Progenitor cell of endocrine pancreas (in vitro differentiated cells): Measurements from ENCODE around the gene KCNH4. TPM values are rescaled to one million over a fixed set of nuclear protein-coding genes. Genes with fewer than 3 reads are reported as not detected.

ENCODE experiments used
- DNase-seq: peaks from one replicate; pipeline ENCODE4 v3.0.0; 2021; ENCODE audit warnings: low spot score; ENCODE audit not compliant: unreplicated experiment
- H3K27ac Mint-ChIP-seq: 2 replicates; pipeline ENCODE4 v1.8.0; 2021; ENCODE audit warnings: mild to moderate bottlenecking, moderate library complexity, mixed read lengths
- H3K27me3 Mint-ChIP-seq: 2 replicates; pipeline ENCODE4 v1.8.0; 2021; ENCODE audit warnings: mixed read lengths
- H3K36me3 Mint-ChIP-seq: 2 replicates; pipeline ENCODE4 v1.8.0; 2022; ENCODE audit warnings: mixed read lengths; ENCODE audit not compliant: insufficient read depth
- H3K4me1 Mint-ChIP-seq: 2 replicates; pipeline ENCODE4 v1.8.0; 2021; ENCODE audit warnings: low read depth, mixed read lengths
- H3K4me3 Mint-ChIP-seq: 2 replicates; pipeline ENCODE4 v1.8.0; 2021; ENCODE audit warnings: low read depth, mild to moderate bottlenecking, moderate library complexity, mixed read lengths
- H3K9me3 Mint-ChIP-seq: 2 replicates; pipeline ENCODE4 v1.8.0; 2021; ENCODE audit warnings: low read depth, mixed read lengths
- CTCF ChIP-seq: fragments of 200-600 bp; sonication (generic); IDR thresholded peaks from one replicate; pipeline ENCODE4 v1.5.0; 2021; ENCODE audit warnings: antibody characterized with exemption, mild to moderate bottlenecking; ENCODE audit not compliant: unreplicated experiment
- total RNA-seq: library from RNA; stranded (reverse); gene quantifications from 2 replicates; pipeline ENCODE4 v1.2.1, GENCODE V29; 2021

Gene KCNH4
- total RNA-seq, 1 donor from 2014 or later: not detected

GRCh38 chr17:42120161-42120769 is 60.7 kb downstream of the KCNH4 start:
- peaks cover 10% of the 10 kb centered on the region for H3K4me1 Mint-ChIP-seq
- TF ChIP-seq CTCF: no peak
- H3K9me3 Mint-ChIP-seq: no peaks in the 10 kb centered on the region
- DNase-seq: no peak
- H3K36me3 Mint-ChIP-seq: peaks cover 6% of the 10 kb centered on the region
- H3K4me3 Mint-ChIP-seq: peak overlapping the region; percentile 68
- H3K27me3 Mint-ChIP-seq: no peaks in the 10 kb centered on the region
- H3K27ac Mint-ChIP-seq: peak overlapping the region; percentile 62

GRCh38 chr17:42119301-42119700 is 61.6 kb downstream of the KCNH4 start:
- DNase-seq: no peak
- Mint-ChIP-seq H3K4me3 (peak overlapping the region; percentile 14), H3K27me3 (no peaks in the 10 kb centered on the region), H3K4me1 (peaks cover 10% of the 10 kb centered on the region), H3K36me3 (peaks cover 3% of the 10 kb centered on the region), H3K9me3 (no peaks in the 10 kb centered on the region), H3K27ac (no peak overlapping the region)
- no peak for TF ChIP-seq CTCF

- Mint-ChIP-seq H3K4me3 (peak overlapping the region; percentile 40), H3K27ac (no peak overlapping the region), H3K27me3 (no peaks in the 10 kb centered on the region), H3K9me3 (no peaks in the 10 kb centered on the region), H3K4me1 (peaks cover 10% of the 10 kb centered on the region), H3K36me3 (peaks cover 4% of the 10 kb centered on the region)
- DNase-seq: no peak
- peak; percentile 30 for TF ChIP-seq CTCF
Observed at GRCh38 chr17:42118545-42118944, 62.4 kb downstream of the KCNH4 start.

GRCh38 chr17:42118126-42118510 is 62.8 kb downstream of the KCNH4 start:
- DNase-seq: no peak
- Mint-ChIP-seq H3K4me1 (peaks cover 10% of the 10 kb centered on the region), H3K36me3 (peaks cover 4% of the 10 kb centered on the region), H3K4me3 (no peak overlapping the region), H3K9me3 (no peaks in the 10 kb centered on the region), H3K27me3 (no peaks in the 10 kb centered on the region), H3K27ac (no peak overlapping the region)
- no peak for TF ChIP-seq CTCF

- H3K27me3 Mint-ChIP-seq: no peaks in the 10 kb centered on the region
- no peaks in the 10 kb centered on the region for H3K9me3 Mint-ChIP-seq
- no peak overlapping the region for H3K27ac Mint-ChIP-seq
- peaks cover 10% of the 10 kb centered on the region for H3K4me1 Mint-ChIP-seq
- DNase-seq: no peak
- TF ChIP-seq CTCF: no peak
- H3K36me3 Mint-ChIP-seq: peaks cover 4% of the 10 kb centered on the region
- H3K4me3 Mint-ChIP-seq: no peak overlapping the region
Observed at GRCh38 chr17:42117397-42118125, 63.4 kb downstream of the KCNH4 start.
